IPS-15b (cell line): ENCODE measurements around the gene PCDHGA5.
A peak's percentile ranks its signal among the peaks of the same experiment; 100 is the strongest.
"Not testable (repeated sequence)": the region's sequence is repeated elsewhere in the genome, so short reads cannot be mapped to it uniquely, and the experiment has no call there.

Experiments
- H3K27me3 ChIP-seq: one replicate; pipeline ENCODE4 v1.6.1; 2013; ENCODE audit warnings: low read length; ENCODE audit not compliant: control insufficient read depth, insufficient read depth
- H3K36me3 ChIP-seq: one replicate; pipeline ENCODE4 v1.6.1; 2013; ENCODE audit warnings: low read length; ENCODE audit not compliant: control insufficient read depth, insufficient read depth
- H3K4me1 ChIP-seq: one replicate; pipeline ENCODE4 v1.6.1; 2013; ENCODE audit warnings: mild to moderate bottlenecking, low read length; ENCODE audit not compliant: control insufficient read depth, insufficient read depth
- H3K4me3 ChIP-seq: one replicate; pipeline ENCODE4 v1.5.1; 2013; ENCODE audit warnings: low read depth, low read length
- H3K9ac ChIP-seq: one replicate; pipeline ENCODE4 v1.6.1; 2013; ENCODE audit warnings: low read depth, mild to moderate bottlenecking, low read length
- H3K9me3 ChIP-seq: one replicate; pipeline ENCODE4 v1.6.1; 2013; ENCODE audit warnings: mild to moderate bottlenecking, low read length; ENCODE audit not compliant: control insufficient read depth, insufficient read depth

Gene PCDHGA5

GRCh38 chr5:141375444-141376155 is 11.6 kb downstream of the PCDHGA5 start:
- H3K9me3 ChIP-seq, H3K36me3 ChIP-seq, H3K27me3 ChIP-seq: not testable (repeated sequence)

GRCh38 chr5:141382469-141383294 is 18.7 kb downstream of the PCDHGA5 start, which contains the start of gene PCDHGA7:
Gene PCDHGA7, plus strand, starts transcription at chr5:141382742. Its CDS starts 158 bp downstream, at chr5:141382900.
- peak within 1 kb of the TSS; percentile 75 for H3K4me3 ChIP-seq
- peaks cover 7% of the 10 kb centered on the region for H3K27me3 ChIP-seq
- H3K9me3 ChIP-seq, result no peaks in the 10 kb centered on the region
- H3K36me3 ChIP-seq, result peaks cover 2% of the 10 kb centered on the region
- H3K9ac ChIP-seq, result peak within 1 kb of the TSS; percentile 65
- H3K4me1 ChIP-seq, result no peaks in the 10 kb centered on the region

More at GRCh38 chr5:141375444-141376155, 11.6 kb downstream of the PCDHGA5 start:
- not testable (repeated sequence) for H3K9ac ChIP-seq, H3K4me1 ChIP-seq, H3K4me3 ChIP-seq

- peaks cover 2% of the 10 kb centered on the region for H3K36me3 ChIP-seq
- H3K4me3 ChIP-seq, result peak overlapping the region; percentile 75
- H3K4me1 ChIP-seq, result no peaks in the 10 kb centered on the region
- peaks cover under 1% of the 10 kb centered on the region for H3K9me3 ChIP-seq
- no peak overlapping the region for H3K9ac ChIP-seq
- H3K27me3 ChIP-seq, result peaks cover 10% of the 10 kb centered on the region
These were observed 19.4 kb downstream of the PCDHGA5 start for GRCh38 chr5:141383345-141383744.

- Histone ChIP-seq H3K4me3 (no peak overlapping the region), H3K9ac (no peak overlapping the region), H3K4me1 (no peaks in the 10 kb centered on the region), H3K27me3 (peaks cover 16% of the 10 kb centered on the region), H3K36me3 (peaks cover 2% of the 10 kb centered on the region), H3K9me3 (peaks cover 10% of the 10 kb centered on the region)
These were observed 20.7 kb downstream of the PCDHGA5 start for GRCh38 chr5:141384471-141385267.

GRCh38 chr5:141387557-141388311 is 23.8 kb downstream of the PCDHGA5 start, which contains the start of gene PCDHGB4:
Gene PCDHGB4, plus strand, starts transcription at chr5:141387698. Its CDS starts 187 bp downstream, at chr5:141387885.
- H3K9ac ChIP-seq, H3K4me1 ChIP-seq, H3K36me3 ChIP-seq: not testable (repeated sequence)
- H3K27me3 ChIP-seq, result peaks cover 16% of the 10 kb centered on the region
- H3K4me3 ChIP-seq, result peak within 1 kb of the TSS; percentile 65
- H3K9me3 ChIP-seq, result peaks cover 11% of the 10 kb centered on the region

- H3K4me3 ChIP-seq, result peak overlapping the region; percentile 28
- peaks cover 13% of the 10 kb centered on the region for H3K27me3 ChIP-seq
- peaks cover 4% of the 10 kb centered on the region for H3K36me3 ChIP-seq
- no peak overlapping the region for H3K9ac ChIP-seq
- H3K4me1 ChIP-seq, result no peaks in the 10 kb centered on the region
- peaks cover 11% of the 10 kb centered on the region for H3K9me3 ChIP-seq
These were observed 24.7 kb downstream of the PCDHGA5 start for GRCh38 chr5:141388661-141389060.

- peaks cover 4% of the 10 kb centered on the region for H3K36me3 ChIP-seq
- no peaks in the 10 kb centered on the region for H3K4me1 ChIP-seq
- H3K9me3 ChIP-seq, result peaks cover 11% of the 10 kb centered on the region
- H3K27me3 ChIP-seq, result peaks cover 9% of the 10 kb centered on the region
- H3K9ac ChIP-seq, result no peak overlapping the region
- H3K4me3 ChIP-seq, result no peak overlapping the region
These were observed 25.4 kb downstream of the PCDHGA5 start for GRCh38 chr5:141389153-141390042.

- no peak within 1 kb of the TSS for H3K4me3 ChIP-seq
These were observed 28.7 kb downstream of the PCDHGA5 start, which contains the start of gene PCDHGA8 for GRCh38 chr5:141392429-141393198. Gene PCDHGA8, plus strand, starts transcription at chr5:141392633. Its CDS starts 181 bp downstream, at chr5:141392814.

GRCh38 chr5:141393267-141393666 is 29.3 kb downstream of the PCDHGA5 start:
- no peaks in the 10 kb centered on the region for H3K4me1 ChIP-seq
- peaks cover 4% of the 10 kb centered on the region for H3K36me3 ChIP-seq
- peaks cover 7% of the 10 kb centered on the region for H3K27me3 ChIP-seq
- no peak overlapping the region for H3K4me3 ChIP-seq
- no peak overlapping the region for H3K9ac ChIP-seq
- H3K9me3 ChIP-seq, result peaks cover 11% of the 10 kb centered on the region

More at GRCh38 chr5:141392429-141393198, 28.7 kb downstream of the PCDHGA5 start, which contains the start of gene PCDHGA8:
- peaks cover 11% of the 10 kb centered on the region for H3K9me3 ChIP-seq
- peaks cover 9% of the 10 kb centered on the region for H3K27me3 ChIP-seq
- H3K36me3 ChIP-seq, result peaks cover 4% of the 10 kb centered on the region
- H3K4me1 ChIP-seq, result no peaks in the 10 kb centered on the region
- H3K9ac ChIP-seq, result no peak within 1 kb of the TSS
